ENCODE measurements around the gene CREG2.

DNA sequence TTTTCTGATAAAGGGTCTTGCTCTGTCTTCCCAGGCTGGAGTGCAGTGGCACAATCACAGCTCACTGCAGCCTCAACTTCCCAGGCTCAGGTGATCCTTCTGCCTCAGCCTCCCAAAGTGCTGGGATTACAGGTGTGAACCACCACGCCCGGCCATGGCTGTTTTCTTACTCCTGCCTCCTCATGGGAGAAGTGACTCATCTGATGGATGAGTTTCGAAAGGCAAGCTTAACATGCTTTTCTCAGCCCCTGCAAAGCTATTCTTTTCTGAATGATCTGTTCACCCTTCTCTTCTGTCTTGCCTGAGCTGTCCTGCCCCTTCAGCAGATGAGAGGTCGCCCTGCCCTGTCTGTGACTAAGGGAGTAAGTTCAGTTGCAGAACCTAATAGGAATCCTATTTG is 929 bp upstream of the CREG2 start:
- TF ChIP-seq, protein P1, sequence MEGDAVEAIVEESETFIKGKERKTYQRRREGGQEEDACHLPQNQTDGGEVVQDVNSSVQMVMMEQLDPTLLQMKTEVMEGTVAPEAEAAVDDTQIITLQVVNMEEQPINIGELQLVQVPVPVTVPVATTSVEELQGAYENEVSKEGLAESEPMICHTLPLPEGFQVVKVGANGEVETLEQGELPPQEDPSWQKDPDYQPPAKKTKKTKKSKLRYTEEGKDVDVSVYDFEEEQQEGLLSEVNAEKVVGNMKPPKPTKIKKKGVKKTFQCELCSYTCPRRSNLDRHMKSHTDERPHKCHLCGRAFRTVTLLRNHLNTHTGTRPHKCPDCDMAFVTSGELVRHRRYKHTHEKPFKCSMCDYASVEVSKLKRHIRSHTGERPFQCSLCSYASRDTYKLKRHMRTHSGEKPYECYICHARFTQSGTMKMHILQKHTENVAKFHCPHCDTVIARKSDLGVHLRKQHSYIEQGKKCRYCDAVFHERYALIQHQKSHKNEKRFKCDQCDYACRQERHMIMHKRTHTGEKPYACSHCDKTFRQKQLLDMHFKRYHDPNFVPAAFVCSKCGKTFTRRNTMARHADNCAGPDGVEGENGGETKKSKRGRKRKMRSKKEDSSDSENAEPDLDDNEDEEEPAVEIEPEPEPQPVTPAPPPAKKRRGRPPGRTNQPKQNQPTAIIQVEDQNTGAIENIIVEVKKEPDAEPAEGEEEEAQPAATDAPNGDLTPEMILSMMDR (IDR thresholded peaks at IDR 0.05): no peak
- TF ChIP-seq POLR2A (IDR thresholded peaks at IDR 0.05): no peak
